GM10248 (cell line): ENCODE data around the gene UFSP2.

Experiments used
- CTCF ChIA-PET: fragments of 300-600 bp; sonication (Branson Sonifier 250); formaldehyde crosslinking; extraction: SDS; loops from one replicate; lab custom pipeline; 2021; ENCODE audit warnings: antibody characterized with exemption; lab: Yijun Ruan, JAX
- POLR2A ChIA-PET: fragments of 350-650 bp; sonication (Branson Sonifier 250); formaldehyde crosslinking; extraction: SDS; loops from one replicate; lab custom pipeline; 2020; ENCODE audit warnings: antibody characterized with exemption; lab: Yijun Ruan, JAX
- DNase-seq: peaks from one replicate; pipeline ENCODE4 v3.0.0; 2012; ENCODE audit errors: extremely low spot score
- CTCF ChIP-seq: IDR thresholded peaks from 2 replicates; pipeline ENCODE4 v1.5.1; 2012; ENCODE audit warnings: mild to moderate bottlenecking, low read depth; ENCODE audit errors: extremely low read depth, missing control alignments, control extremely low read depth

UFSP2 gene, protein sequence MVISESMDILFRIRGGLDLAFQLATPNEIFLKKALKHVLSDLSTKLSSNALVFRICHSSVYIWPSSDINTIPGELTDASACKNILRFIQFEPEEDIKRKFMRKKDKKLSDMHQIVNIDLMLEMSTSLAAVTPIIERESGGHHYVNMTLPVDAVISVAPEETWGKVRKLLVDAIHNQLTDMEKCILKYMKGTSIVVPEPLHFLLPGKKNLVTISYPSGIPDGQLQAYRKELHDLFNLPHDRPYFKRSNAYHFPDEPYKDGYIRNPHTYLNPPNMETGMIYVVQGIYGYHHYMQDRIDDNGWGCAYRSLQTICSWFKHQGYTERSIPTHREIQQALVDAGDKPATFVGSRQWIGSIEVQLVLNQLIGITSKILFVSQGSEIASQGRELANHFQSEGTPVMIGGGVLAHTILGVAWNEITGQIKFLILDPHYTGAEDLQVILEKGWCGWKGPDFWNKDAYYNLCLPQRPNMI

GRCh38 chr4:185425647-185426352 lies at the start of gene UFSP2:
Gene UFSP2 (minus strand): TSS chr4:185425964. CDS start chr4:185425868, 96 bp downstream.
- ChIA-PET POLR2A (interaction anchor here (1.0 to 2.6 kb wide), 5 partner anchors 20 to 163 kb away, joined by 3 to 16 read pairs (median 3); partner anchors contain the start of genes ANKRD37, CCDC110 and LRP2BP), CTCF (interaction anchor here (0.9 to 3.7 kb wide), 13 partner anchors 9 to 1162 kb away, joined by 3 to 32 read pairs (median 3); partner anchors contain the start of gene SLC25A4)

GRCh38 chr4:185473247-185473646 lies 47.5 kb upstream of the UFSP2 start:
- no peak for TF ChIP-seq CTCF
- DNase-seq, result no peak
- CTCF ChIA-PET, result interaction anchor here (1.0 to 4.1 kb wide), 9 partner anchors 12 to 125 kb away, joined by 3 to 40 read pairs (median 3); no protein-coding TSS in a partner anchor
- POLR2A ChIA-PET, result no interaction called here

More at GRCh38 chr4:185425647-185426352, at the start of gene UFSP2:
- DNase-seq, result peak; percentile 92
- no peak for TF ChIP-seq CTCF

DNA sequence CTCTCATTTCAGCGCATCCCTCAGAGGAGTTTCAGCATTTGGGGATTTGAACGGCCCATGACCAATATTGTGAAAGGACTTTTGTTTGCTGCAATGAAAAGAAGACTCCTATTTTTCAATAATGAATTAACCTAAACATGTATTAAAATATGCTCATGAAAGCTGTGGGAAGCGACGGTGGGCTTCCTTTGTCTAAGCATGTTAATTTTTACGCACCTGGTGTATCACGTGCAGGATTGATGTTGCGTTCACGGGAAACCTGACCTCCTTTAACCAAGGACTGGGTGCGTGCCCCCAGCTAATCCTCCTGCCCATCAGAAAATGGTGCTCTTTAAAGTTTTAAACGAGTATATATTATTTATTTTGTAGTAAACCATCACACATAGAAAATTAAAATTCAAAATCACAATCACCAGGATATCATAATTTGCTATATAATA lies 46.4 kb upstream of the UFSP2 start:
- POLR2A ChIA-PET, result interaction anchor here (0.7 to 0.9 kb wide), 3 partner anchors 47 to 259 kb away, joined by 3 read pairs; partner anchors contain the start of gene UFSP2
- CTCF ChIA-PET, result interaction anchor here (0.7 to 4.1 kb wide), 9 partner anchors 8 to 126 kb away, joined by 3 to 40 read pairs (median 3); partner anchors contain the start of gene UFSP2
- no peak for TF ChIP-seq CTCF
- DNase-seq, result no peak

DNA sequence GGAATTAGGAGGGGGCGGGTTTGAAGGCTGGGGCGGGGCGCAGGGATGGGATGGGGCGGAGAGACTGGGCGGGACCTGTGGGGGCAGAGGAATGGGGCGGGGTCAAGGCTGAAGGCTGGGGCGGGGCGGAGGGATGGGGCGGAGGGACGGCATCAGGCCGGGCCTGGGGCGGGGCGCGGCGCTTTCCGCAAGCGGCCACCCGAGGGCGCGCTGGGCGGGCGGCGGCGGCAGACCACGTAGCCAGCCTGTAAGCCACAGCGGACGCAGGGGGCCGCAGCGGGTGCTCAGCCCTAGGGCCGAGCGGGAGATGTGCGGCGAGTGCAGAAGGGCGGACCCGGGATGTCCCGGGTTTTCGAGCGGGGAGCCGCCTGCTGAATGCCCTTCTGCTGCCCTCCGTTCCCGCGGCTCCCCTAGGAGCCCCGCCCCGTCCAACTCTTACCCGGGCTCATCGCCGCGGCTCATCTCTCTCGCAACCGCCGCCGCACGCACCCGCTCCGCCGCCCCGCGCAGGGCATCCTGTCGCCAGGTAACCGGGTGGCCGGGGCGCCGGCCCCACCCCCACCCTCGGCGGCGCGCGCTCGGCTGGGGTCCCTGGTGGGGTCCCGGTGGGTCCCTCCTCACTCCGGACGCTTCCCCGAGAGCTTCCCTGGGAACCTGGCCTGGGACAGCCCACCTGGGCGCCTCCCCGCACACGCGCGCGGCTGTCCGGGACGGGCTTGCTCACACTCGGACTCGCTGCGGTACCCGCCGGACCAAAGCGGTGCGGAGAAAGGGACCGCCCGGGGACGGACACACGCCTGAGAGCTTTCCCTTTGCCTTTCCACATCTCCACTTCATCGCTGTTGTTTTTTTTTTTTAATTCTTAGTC lies 45.7 kb upstream of the UFSP2 start, which contains the start of gene CCDC110:
Gene CCDC110 (minus strand): TSS at position 499 of the 868 bp plus-strand sequence. CDS start 50 bp downstream, at position 449.
- ChIA-PET POLR2A (interaction anchor here (0.5 to 0.9 kb wide), 3 partner anchors 46 to 258 kb away, joined by 3 to 6 read pairs (median 3); partner anchors contain the start of gene UFSP2), CTCF (interaction anchor here (0.7 to 4.1 kb wide), 8 partner anchors 9 to 126 kb away, joined by 3 to 40 read pairs (median 4); partner anchors contain the start of gene UFSP2)
- DNase-seq, result peak; percentile 100
- peak; percentile 81 for TF ChIP-seq CTCF

- DNase-seq, result peak; percentile 16
- ChIA-PET POLR2A (interaction anchor here (1.0 kb wide), 1 partner anchor 16 kb away, joined by 3 read pairs; no protein-coding TSS in a partner anchor), CTCF (no interaction called here)
- no peak for TF ChIP-seq CTCF
Measured at GRCh38 chr4:185470501-185471195, 44.9 kb upstream of the UFSP2 start.
